Measurements from ENCODE around the gene SRR. TPM values are rescaled to one million over a fixed set of nuclear protein-coding genes. Genes with fewer than 3 reads are reported as not detected.

SRR gene
- total RNA-seq, 2 experiments from 2014 or later, result 15.4 to 18.3 TPM

GRCh38 chr17:2266865-2267228, 36.9 kb upstream of the SRR start:
- H3K27me3 Mint-ChIP-seq, result no peaks in the 10 kb centered on the region
- no peaks in the 10 kb centered on the region for H3K9me3 Mint-ChIP-seq (ENCODE audit: low read depth)
- H3K4me1 Mint-ChIP-seq, result peaks cover 83% of the 10 kb centered on the region
- POLR2A ChIA-PET, result interaction anchor here (0.6 to 1.4 kb wide), 4 partner anchors 9 to 640 kb away, joined by 3 to 9 read pairs (median 6); no protein-coding TSS in a partner anchor
- DNase-seq (peak; percentile 22), ATAC-seq (no peak)
- peak overlapping the region; percentile 98 for H3K27ac Mint-ChIP-seq
- intact Hi-C loops (cut with DNase I, micrococcal nuclease), result loop anchor here (1.0 to 5.0 kb wide), 7 partner anchors 13 to 550 kb away; partner anchors contain the start of genes HIC1 (in 1 of the 2), RPA1 (in 1 of the 2), SMG6 (in 1 of the 2) and SRR (in 1 of the 2)
- H3K36me3 Mint-ChIP-seq (ENCODE audit: low read depth), result peaks cover 54% of the 10 kb centered on the region
- peak overlapping the region; percentile 72 for H3K4me3 Mint-ChIP-seq
- CTCF ChIA-PET, result interaction anchor here (0.6 to 4.2 kb wide), 8 partner anchors 9 to 212 kb away, joined by 3 to 30 read pairs (median 4); partner anchors contain the start of gene HIC1

GRCh38 chr17:2267354-2267753, 36.4 kb upstream of the SRR start:
- no peaks in the 10 kb centered on the region for H3K27me3 Mint-ChIP-seq
- intact Hi-C loops (cut with DNase I, micrococcal nuclease), result loop anchor here (2.0 to 5.0 kb wide), 3 partner anchors 15 to 550 kb away; partner anchors contain the start of gene RPA1 (in 1 of the 2)
- DNase-seq (no peak), ATAC-seq (no peak)
- peaks cover 83% of the 10 kb centered on the region for H3K4me1 Mint-ChIP-seq
- H3K36me3 Mint-ChIP-seq (ENCODE audit: low read depth), result peaks cover 54% of the 10 kb centered on the region
- peak overlapping the region; percentile 72 for H3K4me3 Mint-ChIP-seq
- H3K9me3 Mint-ChIP-seq (ENCODE audit: low read depth), result no peaks in the 10 kb centered on the region
- ChIA-PET POLR2A (interaction anchor here (1.4 kb wide), 1 partner anchor 9 kb away, joined by 8 read pairs; no protein-coding TSS in a partner anchor), CTCF (interaction anchor here (0.6 to 3.1 kb wide), 7 partner anchors 14 to 212 kb away, joined by 3 to 14 read pairs (median 4); partner anchors contain the start of gene HIC1)
- H3K27ac Mint-ChIP-seq, result peak overlapping the region; percentile 98

GRCh38 chr17:2271985-2272702, 31.6 kb upstream of the SRR start:
- peak overlapping the region; percentile 17 for H3K4me3 Mint-ChIP-seq
- peak overlapping the region; percentile 92 for H3K27ac Mint-ChIP-seq
- no peaks in the 10 kb centered on the region for H3K27me3 Mint-ChIP-seq
- ChIA-PET POLR2A (interaction anchor here (0.5 to 1.5 kb wide), 4 partner anchors 8 to 55 kb away, joined by 3 to 12 read pairs (median 6); no protein-coding TSS in a partner anchor), CTCF (interaction anchor here (0.8 to 2.1 kb wide), 7 partner anchors 9 to 57 kb away, joined by 3 to 9 read pairs (median 4); no protein-coding TSS in a partner anchor)
- no peaks in the 10 kb centered on the region for H3K9me3 Mint-ChIP-seq (ENCODE audit: low read depth)
- H3K36me3 Mint-ChIP-seq (ENCODE audit: low read depth), result peaks cover 49% of the 10 kb centered on the region
- ATAC-seq (peak; percentile 92), DNase-seq (peak; percentile 49)
- intact Hi-C loops (cut with DNase I, micrococcal nuclease), result loop anchor here (1.0 to 5.0 kb wide), 3 partner anchors 9 to 75 kb away; no protein-coding TSS in a partner anchor
- peaks cover 69% of the 10 kb centered on the region for H3K4me1 Mint-ChIP-seq

- intact Hi-C loops (cut with DNase I, micrococcal nuclease), result loop anchor here in 1 of 2 experiments (5.0 kb wide), 1 partner anchor 77 kb away; no protein-coding TSS in a partner anchor
- H3K4me3 Mint-ChIP-seq, result no peak overlapping the region
- H3K27me3 Mint-ChIP-seq, result no peaks in the 10 kb centered on the region
- peaks cover 60% of the 10 kb centered on the region for H3K4me1 Mint-ChIP-seq
- peak overlapping the region; percentile 8 for H3K27ac Mint-ChIP-seq
- ChIA-PET CTCF (no interaction called here), POLR2A (no interaction called here)
- ATAC-seq (no peak), DNase-seq (no peak)
- H3K36me3 Mint-ChIP-seq (ENCODE audit: low read depth), result peaks cover 57% of the 10 kb centered on the region
- no peaks in the 10 kb centered on the region for H3K9me3 Mint-ChIP-seq (ENCODE audit: low read depth)
These were observed 29.3 kb upstream of the SRR start for GRCh38 chr17:2274414-2274813.

- Mint-ChIP-seq H3K36me3 (ENCODE audit: low read depth) (peaks cover 53% of the 10 kb centered on the region), H3K27me3 (no peaks in the 10 kb centered on the region), H3K4me3 (no peak overlapping the region), H3K4me1 (peaks cover 56% of the 10 kb centered on the region), H3K9me3 (ENCODE audit: low read depth) (no peaks in the 10 kb centered on the region), H3K27ac (peak overlapping the region; percentile 52)
- POLR2A ChIA-PET, result no interaction called here
- CTCF ChIA-PET, result interaction anchor here (0.6 to 1.6 kb wide), 3 partner anchors 9 to 30 kb away, joined by 4 to 10 read pairs (median 6); no protein-coding TSS in a partner anchor
- no peak for ATAC-seq
- peak; percentile 13 for DNase-seq
- intact Hi-C loops (cut with DNase I, micrococcal nuclease), result no loop called here
These were observed 28.0 kb upstream of the SRR start for GRCh38 chr17:2275722-2276121.

- no peak for DNase-seq
- CTCF ChIA-PET, result interaction anchor here (7.8 kb wide), 1 partner anchor 32 kb away, joined by 78 read pairs; no protein-coding TSS in a partner anchor
- Mint-ChIP-seq H3K4me3 (no peak overlapping the region), H3K9me3 (ENCODE audit: low read depth) (no peaks in the 10 kb centered on the region), H3K36me3 (ENCODE audit: low read depth) (peaks cover 58% of the 10 kb centered on the region), H3K27me3 (no peaks in the 10 kb centered on the region), H3K27ac (no peak overlapping the region), H3K4me1 (peaks cover 58% of the 10 kb centered on the region)
- ATAC-seq, result no peak
- POLR2A ChIA-PET, result interaction anchor here (0.7 kb wide), 1 partner anchor 110 kb away, joined by 5 read pairs; no protein-coding TSS in a partner anchor
- intact Hi-C loops (cut with DNase I, micrococcal nuclease), result no loop called here
These were observed 26.1 kb upstream of the SRR start for GRCh38 chr17:2277429-2278170.

GRCh38 chr17:2279707-2280106, 24.0 kb upstream of the SRR start:
- POLR2A ChIA-PET, result no interaction called here
- Mint-ChIP-seq H3K36me3 (ENCODE audit: low read depth) (peaks cover 61% of the 10 kb centered on the region), H3K9me3 (ENCODE audit: low read depth) (no peaks in the 10 kb centered on the region), H3K27me3 (no peaks in the 10 kb centered on the region), H3K4me3 (no peak overlapping the region), H3K27ac (peak overlapping the region; percentile 24), H3K4me1 (peaks cover 50% of the 10 kb centered on the region)
- intact Hi-C loops (cut with DNase I, micrococcal nuclease), result loop anchor here in 1 of 2 experiments (2.0 kb wide), 1 partner anchor 15 kb away; no protein-coding TSS in a partner anchor
- DNase-seq (no peak), ATAC-seq (no peak)
- CTCF ChIA-PET, result interaction anchor here (0.6 to 7.8 kb wide), 7 partner anchors 13 to 435 kb away, joined by 3 to 78 read pairs (median 3); no protein-coding TSS in a partner anchor

- Mint-ChIP-seq H3K27me3 (no peaks in the 10 kb centered on the region), H3K4me3 (no peak overlapping the region), H3K27ac (peak overlapping the region; percentile 58), H3K36me3 (ENCODE audit: low read depth) (peaks cover 58% of the 10 kb centered on the region), H3K9me3 (ENCODE audit: low read depth) (no peaks in the 10 kb centered on the region), H3K4me1 (peaks cover 31% of the 10 kb centered on the region)
- CTCF ChIA-PET, result interaction anchor here (0.7 to 7.8 kb wide), 16 partner anchors 9 to 229 kb away, joined by 3 to 78 read pairs (median 4); partner anchors contain the start of gene HIC1
- intact Hi-C loops (cut with DNase I, micrococcal nuclease), result loop anchor here (1.0 to 2.0 kb wide), 5 partner anchors 10 to 228 kb away; no protein-coding TSS in a partner anchor
- DNase-seq (no peak), ATAC-seq (peak; percentile 80)
- POLR2A ChIA-PET, result interaction anchor here (0.7 to 1.1 kb wide), 2 partner anchors 28 to 228 kb away, joined by 3 to 5 read pairs; partner anchors contain the start of gene HIC1
These were observed 21.4 kb upstream of the SRR start for GRCh38 chr17:2282297-2282873.

GRCh38 chr17:2283302-2283701, 20.4 kb upstream of the SRR start:
- POLR2A ChIA-PET, result interaction anchor here (0.7 to 1.1 kb wide), 2 partner anchors 29 to 228 kb away, joined by 3 to 5 read pairs; partner anchors contain the start of gene HIC1
- intact Hi-C loops (cut with DNase I, micrococcal nuclease), result loop anchor here (2.0 kb wide), 2 partner anchors 17 to 39 kb away; no protein-coding TSS in a partner anchor

GRCh38 chr17:2289878-2290478, 13.8 kb upstream of the SRR start:
- Mint-ChIP-seq H3K4me1 (peaks cover 9% of the 10 kb centered on the region), H3K27ac (no peak overlapping the region), H3K27me3 (no peaks in the 10 kb centered on the region), H3K4me3 (no peak overlapping the region), H3K9me3 (ENCODE audit: low read depth) (no peaks in the 10 kb centered on the region), H3K36me3 (ENCODE audit: low read depth) (peaks cover 47% of the 10 kb centered on the region)
- POLR2A ChIA-PET, result no interaction called here
- DNase-seq, result no peak
- intact Hi-C loops (cut with DNase I, micrococcal nuclease), result no loop called here
- ATAC-seq, result no peak
- CTCF ChIA-PET, result no interaction called here

More at GRCh38 chr17:2283302-2283701, 20.4 kb upstream of the SRR start:
- DNase-seq (no peak), ATAC-seq (no peak)
- H3K9me3 Mint-ChIP-seq (ENCODE audit: low read depth), result no peaks in the 10 kb centered on the region
- peaks cover 31% of the 10 kb centered on the region for H3K4me1 Mint-ChIP-seq
- no peak overlapping the region for H3K4me3 Mint-ChIP-seq
- H3K27ac Mint-ChIP-seq, result peak overlapping the region; percentile 7
- H3K36me3 Mint-ChIP-seq (ENCODE audit: low read depth), result peaks cover 60% of the 10 kb centered on the region
- CTCF ChIA-PET, result interaction anchor here (1.0 to 7.8 kb wide), 13 partner anchors 10 to 230 kb away, joined by 3 to 78 read pairs (median 5); partner anchors contain the start of gene HIC1
- no peaks in the 10 kb centered on the region for H3K27me3 Mint-ChIP-seq

All from activated CD4-positive, alpha-beta T cell treated with anti-CD3 and anti-CD28 coated beads for 36 hours (primary cell).